Activated CD4-positive, alpha-beta T cell treated with anti-CD3 and anti-CD28 coated beads, Interleukin-2, amount 50 U/mL, for 24 hours (primary cell): ENCODE results near the gene PGAP1.
"Not testable (repeated sequence)": the region's sequence is repeated elsewhere in the genome, so short reads cannot be mapped to it uniquely, and the experiment has no call there.

Experiments used
- DNase-seq, 2 donors: peaks; one replicate each; pipeline ENCODE4 v3.0.0-alpha.2; 2020; ENCODE audit warnings: low read depth in 1 of 2, low spot score in 1 of 2

The PGAP1 gene

GRCh38 chr2:196952936-196953335 is 26.4 kb upstream of the PGAP1 start:
- DNase-seq = no peak

- DNase-seq = no peak
Measured at GRCh38 chr2:196951973-196952372, 25.5 kb upstream of the PGAP1 start.

GRCh38 chr2:196949116-196949515 is 22.6 kb upstream of the PGAP1 start:
- no peak for DNase-seq

GRCh38 chr2:196944570-196944969 is 18.1 kb upstream of the PGAP1 start:
- no peak for DNase-seq

GRCh38 chr2:196941398-196942078 is 15.0 kb upstream of the PGAP1 start:
- no peak for DNase-seq

GRCh38 chr2:196939371-196939770 is 12.9 kb upstream of the PGAP1 start:
- no peak for DNase-seq

- DNase-seq = no peak
Measured at GRCh38 chr2:196935432-196935831, 8.9 kb upstream of the PGAP1 start.

GRCh38 chr2:196934672-196935071 is 8.2 kb upstream of the PGAP1 start:
- DNase-seq = no peak

GRCh38 chr2:196931555-196931954 is 5.0 kb upstream of the PGAP1 start:
- DNase-seq = no peak

- peak; percentile 9 to 55 for DNase-seq
Measured at GRCh38 chr2:196927376-196928225, 1.1 kb upstream of the PGAP1 start.

- DNase-seq = peak; percentile 10 to 12
Measured at GRCh38 chr2:196925768-196926561, 542 bp downstream of the PGAP1 start.

- DNase-seq = no peak
Measured at GRCh38 chr2:196925051-196925767, 1.3 kb downstream of the PGAP1 start.

- DNase-seq = no peak
Measured at GRCh38 chr2:196924051-196924450, 2.5 kb downstream of the PGAP1 start.

GRCh38 chr2:196918927-196919326 is 7.6 kb downstream of the PGAP1 start:
- DNase-seq = no peak

- DNase-seq = no peak
Measured at GRCh38 chr2:196917802-196918201, 8.7 kb downstream of the PGAP1 start.

- no peak for DNase-seq
Measured at GRCh38 chr2:196915507-196916189, 10.9 kb downstream of the PGAP1 start.

- DNase-seq = peak in 1 of 2 donors; percentile 13
Measured at GRCh38 chr2:196914867-196915460, 11.5 kb downstream of the PGAP1 start.

GRCh38 chr2:196913691-196914090 is 12.8 kb downstream of the PGAP1 start:
- no peak for DNase-seq

GRCh38 chr2:196905365-196905764 is 21.1 kb downstream of the PGAP1 start:
- not testable (repeated sequence) for DNase-seq

GRCh38 chr2:196902828-196903227 is 23.7 kb downstream of the PGAP1 start:
- DNase-seq = no peak
